HCT116 (cell line): Measurements from ENCODE around the gene NOXO1. TPM values are rescaled to one million over a fixed set of nuclear protein-coding genes. Genes with fewer than 3 reads are reported as not detected.

Experiments used
- ATAC-seq: fragments of 200-7000 bp; cut with Tn5 transposase; 2 replicates; pipeline ENCODE4 v1.9.1; 2020; ENCODE audit warnings: mild to moderate bottlenecking, moderate library complexity
- BruUV-seq: library from RNA; stranded (reverse); fragments of 400-500 nt; replicated peaks from 2 replicates; lab custom pipeline; 2021; lab: Mats Ljungman, UMichigan
- CTCF ChIA-PET: fragments of 300-600 bp; sonication (Branson Sonifier 250); formaldehyde crosslinking; loops from one replicate; lab custom pipeline; 2021; ENCODE audit warnings: antibody characterized with exemption; lab: Charles Lee
- POLR2A ChIA-PET: fragments of 300-600, 350-600 bp; sonication (Branson Sonifier 250); formaldehyde crosslinking; loops from one replicate; lab custom pipeline; 2021; ENCODE audit warnings: antibody characterized with exemption; lab: Charles Lee
- RAD21 ChIA-PET, 2 experiments: fragments of 300-600 bp; sonication (Branson Sonifier 250); formaldehyde crosslinking; loops; one replicate each; lab custom pipeline; 2023; ENCODE audit warnings: low total read pairs in 2 of 2; ENCODE audit not compliant: uncharacterized antibody in 2 of 2, unreplicated experiment in 2 of 2, low non-redundant PET in 1 of 2; lab: Charles Lee
- DNase-seq: peaks from one replicate; pipeline ENCODE4 v3.0.0-alpha.2; 2010; ENCODE audit warnings: low read depth, low spot score
- H2AFZ ChIP-seq: fragments of 200-600 bp; shearing (Covaris generic), sonication (generic); 2 replicates; pipeline ENCODE4 v1.6.1; 2017; ENCODE audit warnings: low read depth, mixed run types, mixed read lengths, antibody characterized with exemption, low read length; ENCODE audit not compliant: poor library complexity, severe bottlenecking
- H3K27ac ChIP-seq: 2 replicates; pipeline ENCODE4 v1.5.1; 2012; ENCODE audit warnings: low read depth, low read length
- H3K27me3 ChIP-seq: fragments of 200-600 bp; sonication (generic); 2 replicates; pipeline ENCODE4 v1.6.1; 2016; ENCODE audit warnings: mixed run types, low read length, mixed read lengths; ENCODE audit not compliant: insufficient read depth
- H3K36me3 ChIP-seq, 2 experiments: fragments of 200-500 bp in 1 of 2; fragments of 200-600 bp in 1 of 2; sonication (Bioruptor generic) in 1 of 2; sonication (generic) in 1 of 2; 2 replicates each; pipeline versions ENCODE4 v1.5.1 to v1.6.1; 2014 to 2016; ENCODE audit warnings: low read length in 2 of 2, inconsistent platforms in 1 of 2, mixed read lengths in 1 of 2, mixed run types in 1 of 2; ENCODE audit not compliant: insufficient read depth in 2 of 2, control insufficient read depth in 1 of 2
- H3K4me1 ChIP-seq, 2 experiments: fragments of 200-600 bp in 1 of 2; sonication (generic) in 1 of 2; 2 replicates each; pipeline versions ENCODE4 v1.5.1 to v1.6.1; 2012 to 2017; ENCODE audit warnings: low read length in 2 of 2, inconsistent platforms in 1 of 2, mild to moderate bottlenecking in 1 of 2, mixed read lengths in 1 of 2, mixed run types in 1 of 2, moderate library complexity in 1 of 2; ENCODE audit not compliant: insufficient read depth in 2 of 2, control insufficient read depth in 1 of 2
- H3K4me2 ChIP-seq: fragments of 200-600 bp; sonication (generic); 2 replicates; pipeline ENCODE4 v1.6.1; 2017; ENCODE audit warnings: mixed run types, low read length, mixed read lengths
- H3K4me3 ChIP-seq, 2 experiments: fragments of 200-600 bp in 1 of 2; sonication (generic) in 1 of 2; replicated peaks in 1 of 2; 2 replicates each; pipeline ENCODE4 v1.5.1; 2011 to 2016; ENCODE audit warnings: low read length in 2 of 2, control low read depth in 1 of 2, low read depth in 1 of 2, mild to moderate bottlenecking in 1 of 2, mixed read lengths in 1 of 2, mixed run types in 1 of 2
- H3K79me2 ChIP-seq: fragments of 200-600 bp; sonication (generic); 2 replicates; pipeline ENCODE4 v1.6.1; 2017; ENCODE audit warnings: mild to moderate bottlenecking, mixed run types, low read length, moderate library complexity, mixed read lengths; ENCODE audit not compliant: insufficient read depth
- H3K9ac ChIP-seq: fragments of 200-600 bp; sonication (generic); 2 replicates; pipeline ENCODE4 v1.6.1; 2016; ENCODE audit warnings: low read length, mixed read lengths
- H3K9me2 ChIP-seq: fragments of 200-600 bp; sonication (generic), shearing (Covaris generic); 2 replicates; pipeline ENCODE4 v1.6.1; 2017; ENCODE audit warnings: mixed run types, mild to moderate bottlenecking, moderate library complexity; ENCODE audit not compliant: insufficient read depth
- H3K9me3 ChIP-seq, 2 experiments: fragments of 200-500 bp in 1 of 2; fragments of 200-600 bp in 1 of 2; sonication (Bioruptor generic) in 1 of 2; sonication (generic) in 1 of 2; 2 replicates each; pipeline ENCODE4 v1.6.1; 2014 to 2017; ENCODE audit warnings: low read length in 2 of 2, mixed read lengths in 2 of 2, inconsistent platforms in 1 of 2, low read depth in 1 of 2, mild to moderate bottlenecking in 1 of 2, mixed run types in 1 of 2, moderate library complexity in 1 of 2; ENCODE audit not compliant: control insufficient read depth in 1 of 2, insufficient read depth in 1 of 2
- H4K20me1 ChIP-seq: fragments of 200-600 bp; sonication (generic), shearing (Covaris generic); 2 replicates; pipeline ENCODE4 v1.6.1; 2017; ENCODE audit warnings: mixed run types, mild to moderate bottlenecking, moderate library complexity; ENCODE audit not compliant: insufficient read depth
- EZH2 ChIP-seq: fragments of 200-600 bp; sonication (generic); IDR thresholded peaks from 2 replicates; pipeline ENCODE4 v1.6.1; 2017; ENCODE audit warnings: antibody characterized with exemption, mixed run types
- EZH2phosphoT487 ChIP-seq: fragments of 200-600 bp; IDR thresholded peaks from 2 replicates; pipeline ENCODE4 v1.6.1; 2018; ENCODE audit warnings: antibody characterized with exemption, borderline replicate concordance
- FOSL1 ChIP-seq: IDR thresholded peaks from 2 replicates; pipeline ENCODE4 v1.6.1; 2012; ENCODE audit warnings: low read depth
- SIN3A ChIP-seq: IDR thresholded peaks from 2 replicates; pipeline ENCODE4 v1.6.1; 2012; ENCODE audit warnings: low read depth
- SP1 ChIP-seq: IDR thresholded peaks from 2 replicates; pipeline ENCODE4 v1.6.1; 2012; ENCODE audit warnings: low read depth
- SRF ChIP-seq: IDR thresholded peaks from 2 replicates; pipeline ENCODE4 v1.6.1; 2012; ENCODE audit warnings: low read depth
- intact Hi-C: fragments of 100-400 bp; cut with micrococcal nuclease; formaldehyde crosslinking; loops from 2 replicates; pipeline ENCODE4 v1.10.0; 2022
- total RNA-seq: library from RNA; stranded (reverse); gene quantifications from one replicate; pipeline ENCODE4 v1.2.1, GENCODE V29; 2021; ENCODE audit not compliant: unreplicated experiment
- TF ChIP-seq, protein P1 (sequence below): IDR thresholded peaks from 2 replicates; pipeline ENCODE4 v1.6.1; 2012
- TF ChIP-seq, protein P2 (sequence below): IDR thresholded peaks from 2 replicates; pipeline ENCODE4 v1.6.1; 2012; ENCODE audit warnings: low read depth

The NOXO1 gene
- total RNA-seq, 1 experiment from 2014 or later = 10.0 TPM

DNA sequence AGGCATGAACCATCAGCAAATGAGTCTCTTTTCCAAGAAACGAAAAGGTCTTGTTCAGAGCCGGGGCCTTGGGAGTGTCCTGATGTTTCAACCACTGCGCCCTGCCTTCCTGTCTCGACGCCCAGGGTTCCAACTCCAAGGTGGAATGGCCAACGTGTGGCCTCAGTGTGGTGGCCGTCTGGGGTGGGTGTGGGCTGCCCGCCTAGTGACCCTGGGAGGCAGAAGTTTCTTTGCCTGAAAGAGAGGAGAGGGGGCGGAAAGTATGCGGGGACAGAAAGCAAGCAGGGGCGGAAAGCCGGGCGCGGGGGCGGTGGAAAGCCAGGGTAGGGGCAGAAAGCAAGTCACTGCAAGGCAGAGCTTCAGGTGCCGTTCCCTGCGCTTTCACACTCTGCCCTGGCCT lies 42.4 kb downstream of the NOXO1 start:
- Histone ChIP-seq H3K9ac (no peak overlapping the region), H2AFZ (no peak overlapping the region), H3K4me2 (no peak overlapping the region), H3K4me1 (peaks cover 25 to 35% of the 10 kb centered on the region in 2 experiments), H3K79me2 (no peaks in the 10 kb centered on the region), H4K20me1 (no peaks in the 10 kb centered on the region), H3K4me3 (no peak overlapping the region), H3K27me3 (no peaks in the 10 kb centered on the region), H3K36me3 (peaks cover 5 to 6% of the 10 kb centered on the region in 2 experiments; a peak in 3 of 4 replicates), H3K27ac (no peak overlapping the region), H3K9me2 (no peaks in the 10 kb centered on the region), H3K9me3 (no peaks in the 10 kb centered on the region)
- RAD21 ChIA-PET = no interaction called here
- intact Hi-C loops = no loop called here
- POLR2A ChIA-PET = no interaction called here
- TF ChIP-seq EZH2phosphoT487 (no peak), EZH2 (no peak), FOSL1 (no peak), SIN3A (no peak), SRF (no peak), SP1 (no peak)
- TF ChIP-seq, protein P1, sequence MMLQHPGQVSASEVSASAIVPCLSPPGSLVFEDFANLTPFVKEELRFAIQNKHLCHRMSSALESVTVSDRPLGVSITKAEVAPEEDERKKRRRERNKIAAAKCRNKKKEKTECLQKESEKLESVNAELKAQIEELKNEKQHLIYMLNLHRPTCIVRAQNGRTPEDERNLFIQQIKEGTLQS = no peak
- TF ChIP-seq, protein P2, sequence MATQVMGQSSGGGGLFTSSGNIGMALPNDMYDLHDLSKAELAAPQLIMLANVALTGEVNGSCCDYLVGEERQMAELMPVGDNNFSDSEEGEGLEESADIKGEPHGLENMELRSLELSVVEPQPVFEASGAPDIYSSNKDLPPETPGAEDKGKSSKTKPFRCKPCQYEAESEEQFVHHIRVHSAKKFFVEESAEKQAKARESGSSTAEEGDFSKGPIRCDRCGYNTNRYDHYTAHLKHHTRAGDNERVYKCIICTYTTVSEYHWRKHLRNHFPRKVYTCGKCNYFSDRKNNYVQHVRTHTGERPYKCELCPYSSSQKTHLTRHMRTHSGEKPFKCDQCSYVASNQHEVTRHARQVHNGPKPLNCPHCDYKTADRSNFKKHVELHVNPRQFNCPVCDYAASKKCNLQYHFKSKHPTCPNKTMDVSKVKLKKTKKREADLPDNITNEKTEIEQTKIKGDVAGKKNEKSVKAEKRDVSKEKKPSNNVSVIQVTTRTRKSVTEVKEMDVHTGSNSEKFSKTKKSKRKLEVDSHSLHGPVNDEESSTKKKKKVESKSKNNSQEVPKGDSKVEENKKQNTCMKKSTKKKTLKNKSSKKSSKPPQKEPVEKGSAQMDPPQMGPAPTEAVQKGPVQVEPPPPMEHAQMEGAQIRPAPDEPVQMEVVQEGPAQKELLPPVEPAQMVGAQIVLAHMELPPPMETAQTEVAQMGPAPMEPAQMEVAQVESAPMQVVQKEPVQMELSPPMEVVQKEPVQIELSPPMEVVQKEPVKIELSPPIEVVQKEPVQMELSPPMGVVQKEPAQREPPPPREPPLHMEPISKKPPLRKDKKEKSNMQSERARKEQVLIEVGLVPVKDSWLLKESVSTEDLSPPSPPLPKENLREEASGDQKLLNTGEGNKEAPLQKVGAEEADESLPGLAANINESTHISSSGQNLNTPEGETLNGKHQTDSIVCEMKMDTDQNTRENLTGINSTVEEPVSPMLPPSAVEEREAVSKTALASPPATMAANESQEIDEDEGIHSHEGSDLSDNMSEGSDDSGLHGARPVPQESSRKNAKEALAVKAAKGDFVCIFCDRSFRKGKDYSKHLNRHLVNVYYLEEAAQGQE = no peak
- DNase-seq = no peak
- no TSS peak for BruUV-seq
- ATAC-seq = no peak
- CTCF ChIA-PET = interaction anchor here (2.1 kb wide), 1 partner anchor 16 kb away, joined by 4 read pairs; no protein-coding TSS in a partner anchor
